ENCODE data around the gene TEPSIN. TPM values are rescaled to one million over a fixed set of nuclear protein-coding genes. Genes with fewer than 3 reads are reported as not detected.
A peak's percentile ranks its signal among the peaks of the same experiment; 100 is the strongest.
"Not testable (repeated sequence)": the region's sequence is repeated elsewhere in the genome, so short reads cannot be mapped to it uniquely, and the experiment has no call there.

TEPSIN gene
- total RNA-seq, 1 donor from 2014 or later: 50.1 TPM

DNA sequence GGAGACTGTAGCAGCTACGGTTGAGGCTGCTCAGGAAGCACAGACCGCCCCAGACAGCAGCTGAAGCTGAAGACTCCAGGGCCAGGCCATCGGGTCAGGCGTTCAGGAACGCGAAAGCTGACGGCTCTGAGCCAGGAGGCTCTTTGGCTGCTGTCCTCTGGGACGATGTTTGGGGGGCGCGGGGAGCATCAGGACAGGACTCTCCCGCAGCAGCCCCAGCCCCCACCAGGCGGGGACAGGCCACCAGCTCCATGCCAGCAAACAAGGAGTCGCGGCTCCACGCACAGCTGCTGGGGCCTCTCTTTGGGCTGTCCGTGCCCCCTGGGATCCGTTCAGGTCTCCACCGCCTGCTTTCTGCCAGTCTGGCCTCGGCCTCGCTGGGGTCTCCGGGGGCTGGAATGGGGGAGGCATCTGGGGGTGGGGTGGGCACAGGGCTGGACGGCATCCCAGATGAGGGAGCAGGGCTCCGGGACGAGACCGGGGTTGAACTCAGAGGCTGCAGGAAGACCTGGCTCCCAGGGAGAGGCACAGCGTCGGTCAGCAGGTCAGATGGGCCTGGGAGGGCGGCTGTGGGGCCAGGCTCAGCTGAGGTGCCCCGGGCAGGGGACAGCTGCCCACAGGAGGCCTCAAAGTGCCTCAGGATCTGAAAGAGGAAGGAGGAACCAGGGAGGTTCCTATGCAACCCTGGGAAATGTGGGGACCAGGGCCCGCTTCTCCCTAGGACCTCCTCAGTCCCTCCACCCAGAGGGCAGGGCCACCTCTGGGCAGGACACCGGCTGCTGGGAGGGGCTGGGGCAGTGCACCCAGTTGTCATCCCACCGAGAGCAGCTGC is 9.8 kb downstream of the TEPSIN start:
- H3K9me3 Mint-ChIP-seq: no peaks in the 10 kb centered on the region
- H3K27me3 Mint-ChIP-seq: no peaks in the 10 kb centered on the region
- H3K4me3 Mint-ChIP-seq: no peak overlapping the region
- DNase-seq (ENCODE audit: extremely low spot score, unreplicated experiment): no peak
- no peak for TF ChIP-seq CTCF (conservative IDR thresholded peaks at IDR 0.05)
- peaks cover 14% of the 10 kb centered on the region for H3K36me3 Mint-ChIP-seq
- H3K27ac Mint-ChIP-seq: no peak overlapping the region
- H3K4me1 Mint-ChIP-seq (ENCODE audit: unreplicated experiment): no peaks in the 10 kb centered on the region

- Mint-ChIP-seq H3K9me3 (no peaks in the 10 kb centered on the region), H3K36me3 (peaks cover 14% of the 10 kb centered on the region), H3K27me3 (peaks cover 3% of the 10 kb centered on the region), H3K4me1 (ENCODE audit: unreplicated experiment) (peaks cover 5% of the 10 kb centered on the region), H3K27ac (no peak overlapping the region), H3K4me3 (no peak overlapping the region)
- TF ChIP-seq CTCF (conservative IDR thresholded peaks at IDR 0.05): no peak
- DNase-seq (ENCODE audit: extremely low spot score, unreplicated experiment): no peak
Measured at GRCh38 chr17:81228420-81228819, 10.4 kb downstream of the TEPSIN start.

DNA sequence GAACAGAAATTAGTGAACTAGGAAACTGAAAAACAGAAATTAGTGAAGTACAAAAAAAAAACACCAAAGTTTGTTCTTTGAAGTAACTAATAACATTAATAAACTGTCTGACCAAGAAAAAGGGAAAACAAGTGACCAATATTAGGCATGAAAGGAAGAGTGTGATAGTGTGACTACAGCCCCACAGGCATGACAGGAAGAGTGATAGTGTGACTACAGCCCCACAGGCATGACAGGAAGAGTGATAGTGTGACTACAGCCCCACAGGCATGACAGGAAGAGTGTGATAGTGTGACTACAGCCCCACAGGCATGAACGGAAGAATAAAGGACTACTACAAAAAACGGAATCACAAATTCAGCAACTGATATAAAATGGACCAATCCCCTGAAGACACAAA is 11.2 kb downstream of the TEPSIN start:
- not testable (repeated sequence) for H3K27ac Mint-ChIP-seq, H3K4me3 Mint-ChIP-seq
- H3K36me3 Mint-ChIP-seq: peaks cover 14% of the 10 kb centered on the region

DNA sequence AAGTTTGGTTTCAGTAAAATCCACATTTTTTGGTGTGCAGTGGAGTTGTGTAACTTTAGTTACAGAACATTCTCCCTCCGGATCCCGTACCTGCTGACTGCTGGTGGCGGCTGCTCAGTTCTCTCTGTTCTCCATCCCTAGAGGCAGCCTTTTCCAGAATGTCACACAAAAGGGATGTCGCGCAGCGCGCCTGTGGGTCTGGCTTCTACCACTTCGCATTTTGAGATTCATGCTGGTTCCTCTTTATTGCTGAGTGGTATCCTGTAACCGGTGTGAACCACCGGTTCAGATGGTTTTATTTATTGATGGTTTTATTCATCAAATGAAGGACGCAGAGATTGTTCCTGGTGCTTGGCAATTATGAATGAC is 15.1 kb downstream of the TEPSIN start:
- Mint-ChIP-seq H3K4me3 (peak overlapping the region; percentile 84), H3K27me3 (peaks cover 3% of the 10 kb centered on the region), H3K9me3 (no peaks in the 10 kb centered on the region), H3K27ac (peak overlapping the region; percentile 83), H3K36me3 (peaks cover 5% of the 10 kb centered on the region), H3K4me1 (ENCODE audit: unreplicated experiment) (peaks cover 12% of the 10 kb centered on the region)
- DNase-seq (ENCODE audit: extremely low spot score, unreplicated experiment): no peak
- TF ChIP-seq CTCF (conservative IDR thresholded peaks at IDR 0.05): no peak

More for the DNA sequence above, 11.2 kb downstream of the TEPSIN start:
- DNase-seq (ENCODE audit: extremely low spot score, unreplicated experiment); H3K9me3 Mint-ChIP-seq; H3K27me3 Mint-ChIP-seq; H3K4me1 Mint-ChIP-seq (ENCODE audit: unreplicated experiment): not testable (repeated sequence)

DNA sequence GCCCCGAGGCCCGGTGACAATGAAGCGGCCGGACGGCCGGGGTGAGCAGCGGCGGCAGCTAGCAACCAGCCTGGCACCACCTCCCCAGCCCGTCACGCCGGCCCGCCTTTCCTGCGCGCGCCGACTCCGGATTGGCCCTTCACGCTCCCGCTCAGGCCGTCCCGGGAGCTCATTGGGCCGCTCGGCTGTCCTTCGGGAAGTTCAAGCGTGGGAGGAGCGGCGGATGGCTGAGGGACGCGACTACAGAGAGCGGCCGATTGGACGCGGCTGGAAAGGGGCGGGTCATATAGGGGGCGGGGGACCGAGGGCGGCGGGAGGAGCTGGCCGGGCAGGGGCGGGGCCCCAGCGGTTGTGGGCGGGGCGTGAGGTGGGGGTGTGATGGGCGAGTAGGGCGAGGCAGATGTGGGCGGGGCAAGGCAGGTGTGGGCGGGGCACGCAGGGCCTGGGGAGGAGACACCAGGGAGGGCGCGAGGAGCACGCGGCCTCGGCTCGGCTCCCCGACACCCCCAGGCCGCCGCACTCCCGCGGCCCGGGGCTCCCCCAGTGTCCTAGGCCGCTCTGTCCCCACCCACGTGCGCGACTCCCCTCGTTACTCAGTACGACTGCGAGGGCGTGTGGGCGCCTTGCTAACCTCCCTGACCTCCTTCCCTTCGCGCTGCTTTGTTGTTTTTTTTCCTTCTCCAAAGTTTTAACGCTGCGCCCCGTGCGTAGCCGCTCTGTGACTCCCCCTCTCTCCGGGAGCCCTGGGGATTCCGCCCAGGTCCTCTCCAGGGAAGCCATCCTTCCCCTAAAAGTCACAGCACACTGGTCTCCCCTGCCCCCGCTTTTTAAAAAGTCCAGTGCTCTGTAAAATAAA is 15.7 kb downstream of the TEPSIN start, which contains the start of gene CEP131:
Gene CEP131 (minus strand): TSS at position 60 of the 856 bp plus-strand sequence. CDS start 2,909 bp downstream, outside the sequence.
- no peak for TF ChIP-seq CTCF (conservative IDR thresholded peaks at IDR 0.05)

GRCh38 chr17:81222620-81222905 is 16.3 kb downstream of the TEPSIN start:
- no peak for TF ChIP-seq CTCF (conservative IDR thresholded peaks at IDR 0.05)
- Mint-ChIP-seq H3K27ac (no peak overlapping the region), H3K9me3 (no peaks in the 10 kb centered on the region), H3K36me3 (peaks cover 4% of the 10 kb centered on the region), H3K4me1 (ENCODE audit: unreplicated experiment) (peaks cover 12% of the 10 kb centered on the region), H3K4me3 (peak overlapping the region; percentile 85), H3K27me3 (peaks cover 3% of the 10 kb centered on the region)
- no peak for DNase-seq (ENCODE audit: extremely low spot score, unreplicated experiment)

More for the DNA sequence above, 15.7 kb downstream of the TEPSIN start, which contains the start of gene CEP131:
- Mint-ChIP-seq H3K4me1 (ENCODE audit: unreplicated experiment) (peaks cover 12% of the 10 kb centered on the region), H3K4me3 (peak within 1 kb of the TSS; percentile 85), H3K36me3 (peaks cover 5% of the 10 kb centered on the region), H3K9me3 (no peaks in the 10 kb centered on the region), H3K27me3 (peaks cover 3% of the 10 kb centered on the region), H3K27ac (peak within 1 kb of the TSS; percentile 83)
- DNase-seq (ENCODE audit: extremely low spot score, unreplicated experiment): peak; percentile 100
